Measurements from ENCODE around the gene EFHC2.

- TF ChIP-seq CTCF (IDR thresholded peaks at IDR 0.05) = no peak
- TF ChIP-seq POLR2A (IDR thresholded peaks at IDR 0.05) = no peak
Observed at GRCh38 chrX:44178274-44179053, 165.0 kb downstream of the EFHC2 start.
